Measurements from ENCODE around the gene B9D2. TPM values are rescaled to one million over a fixed set of nuclear protein-coding genes. Genes with fewer than 3 reads are reported as not detected.

The B9D2 gene
- polyA plus RNA-seq, 3 donors, result 12.2 to 32.5 (median 25.1) TPM

GRCh38 chr19:41319500-41320184, 44.3 kb downstream of the B9D2 start:
- no peak for TF ChIP-seq CTCF (IDR thresholded peaks at IDR 0.05)

GRCh38 chr19:41318696-41319499, 45.1 kb downstream of the B9D2 start:
- Histone ChIP-seq H2AFZ (ENCODE audit: insufficient read depth, low read depth, low read length, poor library complexity, severe bottlenecking) (no peak overlapping the region), H3K27ac (ENCODE audit: low read depth in 1 of 2, low read length in 2 of 2) (no peak overlapping the region), H3K79me2 (ENCODE audit: insufficient read depth, low read length) (peaks cover 50% of the 10 kb centered on the region), H3K27me3 (ENCODE audit: control insufficient read depth in 2 of 2, insufficient read depth in 2 of 2, low read length in 2 of 2) (no peaks in the 10 kb centered on the region), H4K20me1 (ENCODE audit: insufficient read depth, low read length) (peaks cover 97% of the 10 kb centered on the region), H3K9me3 (replicated peaks in 1 of 2; ENCODE audit: control insufficient read depth in 1 of 2, insufficient read depth in 1 of 2, low read length in 2 of 2) (no peaks in the 10 kb centered on the region), H3K4me1 (ENCODE audit: control insufficient read depth in 1 of 2, insufficient read depth in 2 of 2, low read length in 2 of 2) (peaks cover 27 to 28% of the 10 kb centered on the region in 2 donors), H3K4me3 (replicated peaks in 1 of 3; ENCODE audit: low read depth in 2 of 3, low read length in 3 of 3) (no peak overlapping the region), H3K4me2 (replicated peaks; ENCODE audit: extremely low read depth, low read length, poor library complexity, severe bottlenecking) (no peak overlapping the region), H3K9ac (ENCODE audit: insufficient read depth, low read length, poor library complexity, severe bottlenecking) (no peak overlapping the region), H3K36me3 (replicated peaks in 1 of 2; ENCODE audit: control insufficient read depth in 1 of 2, insufficient read depth in 2 of 2, low read length in 2 of 2) (peaks cover 66 to 87% of the 10 kb centered on the region in 2 donors)
- H3K27me3 Mint-ChIP-seq (ENCODE audit: low read depth in 3 of 3), result peaks cover 0 to 1% (median 0%) of the 10 kb centered on the region in 3 donors
- H3K4me3 Mint-ChIP-seq, result no peak overlapping the region
- no peak for TF ChIP-seq CTCF (IDR thresholded peaks at IDR 0.05)
- H3K36me3 Mint-ChIP-seq, result peaks cover 67 to 90% of the 10 kb centered on the region in 2 donors
- H3K27ac Mint-ChIP-seq, result peak overlapping the region in 1 of 7 donors; percentile 38
- WGBS (ENCODE audit: insufficient coverage), result 95% methylated on average over 19 of the region's 19 CpGs
- peaks cover 27% of the 10 kb centered on the region for H3K4me1 Mint-ChIP-seq
- intact Hi-C loops (cut with micrococcal nuclease), result loop anchor here in 1 of 2 donors (5.0 kb wide), 1 partner anchor 33 kb away; the partner anchor contains the start of gene TGFB1
- no peak for DNase-seq
- no peaks in the 10 kb centered on the region for H3K9me3 Mint-ChIP-seq

More at GRCh38 chr19:41319500-41320184, 44.3 kb downstream of the B9D2 start:
- peaks cover 35% of the 10 kb centered on the region in 2 donors for H3K4me1 ChIP-seq (ENCODE audit: control insufficient read depth in 1 of 2, insufficient read depth in 2 of 2, low read length in 2 of 2)
- H3K36me3 ChIP-seq (replicated peaks in 1 of 2; ENCODE audit: control insufficient read depth in 1 of 2, insufficient read depth in 2 of 2, low read length in 2 of 2), result peaks cover 64 to 79% of the 10 kb centered on the region in 2 donors
- H3K4me2 ChIP-seq (replicated peaks; ENCODE audit: extremely low read depth, low read length, poor library complexity, severe bottlenecking), result no peak overlapping the region
- H3K9ac ChIP-seq (ENCODE audit: insufficient read depth, low read length, poor library complexity, severe bottlenecking), result no peak overlapping the region
- intact Hi-C loops (cut with micrococcal nuclease), result loop anchor here in 1 of 2 donors (5.0 kb wide), 1 partner anchor 33 kb away; the partner anchor contains the start of gene TGFB1
- Mint-ChIP-seq H3K4me1 (peaks cover 34% of the 10 kb centered on the region), H3K36me3 (peaks cover 63 to 88% of the 10 kb centered on the region in 2 donors), H3K27me3 (ENCODE audit: low read depth in 3 of 3) (peaks cover 0 to 1% (median 0%) of the 10 kb centered on the region in 3 donors), H3K9me3 (no peaks in the 10 kb centered on the region), H3K4me3 (no peak overlapping the region), H3K27ac (peak overlapping the region in 3 of 7 donors; percentile 31 to 54 (median 38))
- H3K27me3 ChIP-seq (ENCODE audit: control insufficient read depth in 2 of 2, insufficient read depth in 2 of 2, low read length in 2 of 2), result no peaks in the 10 kb centered on the region
- WGBS (ENCODE audit: insufficient coverage), result 97% methylated on average over 11 of the region's 20 CpGs
- no peak overlapping the region for H3K27ac ChIP-seq (ENCODE audit: low read depth in 1 of 2, low read length in 2 of 2)
- H2AFZ ChIP-seq (ENCODE audit: insufficient read depth, low read depth, low read length, poor library complexity, severe bottlenecking), result no peak overlapping the region
- H3K79me2 ChIP-seq (ENCODE audit: insufficient read depth, low read length), result peaks cover 43% of the 10 kb centered on the region
- no peak overlapping the region for H3K4me3 ChIP-seq (replicated peaks in 1 of 3; ENCODE audit: low read depth in 2 of 3, low read length in 3 of 3)
- H4K20me1 ChIP-seq (ENCODE audit: insufficient read depth, low read length), result peaks cover 97% of the 10 kb centered on the region
- DNase-seq, result no peak
- H3K9me3 ChIP-seq (replicated peaks in 1 of 2; ENCODE audit: control insufficient read depth in 1 of 2, insufficient read depth in 1 of 2, low read length in 2 of 2), result no peaks in the 10 kb centered on the region
